Neural cell (in vitro differentiated cells): ENCODE results near the gene PSMC3. TPM values are rescaled to one million over a fixed set of nuclear protein-coding genes. Genes with fewer than 3 reads are reported as not detected.

Source experiments
- H2AFZ ChIP-seq: fragments of 200-600, 300-800 bp; sonication (generic), shearing (Covaris generic); 2 replicates; pipeline ENCODE4 v1.6.0; 2014; ENCODE audit warnings: low read depth, mild to moderate bottlenecking, antibody characterized with exemption, low read length, moderate library complexity
- H3F3A ChIP-seq: fragments of 200-600 bp; shearing (Covaris generic); 2 replicates; pipeline ENCODE4 v1.6.1; 2016; ENCODE audit warnings: mild to moderate bottlenecking, moderate library complexity, mixed read lengths, antibody characterized with exemption, low read length; ENCODE audit not compliant: insufficient read depth, poor library complexity, severe bottlenecking
- H3K27ac ChIP-seq: fragments of 200-600, 300-800 bp; sonication (generic), shearing (Covaris generic); 2 replicates; pipeline ENCODE4 v1.5.1; 2014; ENCODE audit warnings: mild to moderate bottlenecking, low read length, moderate library complexity
- H3K27me3 ChIP-seq: fragments of 300-800, 200-600 bp; sonication (generic), shearing (Covaris generic); 2 replicates; pipeline ENCODE4 v1.6.0; 2014; ENCODE audit warnings: mild to moderate bottlenecking, low read depth, low read length, moderate library complexity; ENCODE audit not compliant: insufficient read depth
- H3K36me3 ChIP-seq: fragments of 300-800, 200-600 bp; sonication (generic), shearing (Covaris generic); 2 replicates; pipeline ENCODE4 v1.5.1; 2014; ENCODE audit warnings: mild to moderate bottlenecking, antibody characterized with exemption, low read length, moderate library complexity; ENCODE audit not compliant: insufficient read depth
- H3K4me2 ChIP-seq: fragments of 300-800, 200-600 bp; sonication (generic), shearing (Covaris generic); 2 replicates; pipeline ENCODE4 v1.6.0; 2014; ENCODE audit warnings: mild to moderate bottlenecking, low read length
- H3K4me3 ChIP-seq: fragments of 300-800, 200-600 bp; sonication (generic), shearing (Covaris generic); 2 replicates; pipeline ENCODE4 v1.5.1; 2014; ENCODE audit warnings: mild to moderate bottlenecking, low read length, moderate library complexity
- H3K79me2 ChIP-seq: fragments of 200-600 bp; shearing (Covaris generic); replicated peaks from 2 replicates; pipeline ENCODE4 v1.6.0; 2014; ENCODE audit warnings: mild to moderate bottlenecking, low read length, moderate library complexity; ENCODE audit not compliant: insufficient read depth
- H3K9ac ChIP-seq: fragments of 300-800, 200-600 bp; sonication (generic), shearing (Covaris generic); 2 replicates; pipeline ENCODE4 v1.6.1; 2016; ENCODE audit warnings: mild to moderate bottlenecking, low read length, mixed read lengths
- H3K9me2 ChIP-seq: fragments of 200-600 bp; shearing (Covaris generic); 2 replicates; pipeline ENCODE4 v1.6.1; 2016; ENCODE audit warnings: mild to moderate bottlenecking, low read length, mixed read lengths; ENCODE audit not compliant: insufficient read depth
- H3K9me3 ChIP-seq: fragments of 200-600, 300-800 bp; sonication (generic), shearing (Covaris generic); 2 replicates; pipeline ENCODE4 v1.6.1; 2016; ENCODE audit warnings: mild to moderate bottlenecking, mixed run types, low read length, moderate library complexity, mixed read lengths
- H4K20me1 ChIP-seq: fragments of 200-600 bp; shearing (Covaris generic); 2 replicates; pipeline ENCODE4 v1.6.1; 2016; ENCODE audit warnings: mild to moderate bottlenecking, mixed run types; ENCODE audit not compliant: insufficient read depth
- EP300 ChIP-seq: fragments of 450-650 bp; conservative IDR thresholded peaks from 2 replicates; pipeline ENCODE4 v1.6.1; 2014; ENCODE audit warnings: antibody characterized with exemption, mild to moderate bottlenecking, moderate library complexity; ENCODE audit not compliant: poor library complexity, severe bottlenecking
- EZH2 ChIP-seq: fragments of 200-600, 300-800 bp; shearing (Covaris generic), sonication (generic); IDR thresholded peaks from 2 replicates; pipeline ENCODE4 v1.6.1; 2014; ENCODE audit warnings: antibody characterized with exemption, low read length, borderline replicate concordance, mild to moderate bottlenecking; ENCODE audit not compliant: insufficient read depth, poor library complexity, severe bottlenecking
- MXI1 ChIP-seq: fragments of 450-650 bp; conservative IDR thresholded peaks from 2 replicates; pipeline ENCODE4 v1.6.1; 2014; ENCODE audit warnings: antibody characterized with exemption, mild to moderate bottlenecking; ENCODE audit not compliant: poor library complexity, severe bottlenecking
- POLR2AphosphoS5 ChIP-seq: IDR thresholded peaks from 2 replicates; pipeline ENCODE4 v1.6.1; 2012
- RAD21 ChIP-seq: fragments of 450-650 bp; conservative IDR thresholded peaks from 2 replicates; pipeline ENCODE4 v1.6.1; 2014; ENCODE audit warnings: antibody characterized with exemption, mild to moderate bottlenecking, moderate library complexity
- SMC3 ChIP-seq: fragments of 450-650 bp; conservative IDR thresholded peaks from 2 replicates; pipeline ENCODE4 v1.6.1; 2014; ENCODE audit warnings: antibody characterized with exemption, mild to moderate bottlenecking, moderate library complexity; ENCODE audit not compliant: poor library complexity
- TAF1 ChIP-seq: IDR thresholded peaks from 2 replicates; pipeline ENCODE4 v1.6.1; 2012; ENCODE audit warnings: low read depth
- polyA plus RNA-seq: library from polyadenylated mRNA; depleted of rRNA; stranded (reverse); fragments of >200 nt; gene quantifications from 2 replicates; pipeline ENCODE4 v1.2.3, GENCODE V29; 2014
- TF ChIP-seq, protein P1 (sequence below): fragments of 450-650 bp; IDR thresholded peaks from 2 replicates; pipeline ENCODE4 v1.5.1; 2014; ENCODE audit warnings: antibody characterized with exemption, mild to moderate bottlenecking, moderate library complexity; ENCODE audit not compliant: poor library complexity, severe bottlenecking
- TF ChIP-seq, protein P2 (sequence below): IDR thresholded peaks from 2 replicates; pipeline ENCODE4 v1.6.1; 2012; ENCODE audit warnings: borderline replicate concordance

Gene PSMC3
- polyA plus RNA-seq, 1 donor from 2014 or later: 157 TPM

- no peak overlapping the region for H3K4me2 ChIP-seq
- no peak overlapping the region for H3K4me3 ChIP-seq
- H2AFZ ChIP-seq: no peak overlapping the region
- no peaks in the 10 kb centered on the region for H3K9me3 ChIP-seq
- TF ChIP-seq EZH2: no peak
- no peaks in the 10 kb centered on the region for H4K20me1 ChIP-seq
- H3K27me3 ChIP-seq: no peaks in the 10 kb centered on the region
- no peaks in the 10 kb centered on the region for H3K36me3 ChIP-seq
- H3K9ac ChIP-seq: no peak overlapping the region
- no peak overlapping the region for H3K27ac ChIP-seq
- no peaks in the 10 kb centered on the region for H3K79me2 ChIP-seq
- no peaks in the 10 kb centered on the region for H3K9me2 ChIP-seq
- no peaks in the 10 kb centered on the region for H3F3A ChIP-seq
Observed at GRCh38 chr11:47403135-47403534, 23.1 kb downstream of the PSMC3 start.

DNA sequence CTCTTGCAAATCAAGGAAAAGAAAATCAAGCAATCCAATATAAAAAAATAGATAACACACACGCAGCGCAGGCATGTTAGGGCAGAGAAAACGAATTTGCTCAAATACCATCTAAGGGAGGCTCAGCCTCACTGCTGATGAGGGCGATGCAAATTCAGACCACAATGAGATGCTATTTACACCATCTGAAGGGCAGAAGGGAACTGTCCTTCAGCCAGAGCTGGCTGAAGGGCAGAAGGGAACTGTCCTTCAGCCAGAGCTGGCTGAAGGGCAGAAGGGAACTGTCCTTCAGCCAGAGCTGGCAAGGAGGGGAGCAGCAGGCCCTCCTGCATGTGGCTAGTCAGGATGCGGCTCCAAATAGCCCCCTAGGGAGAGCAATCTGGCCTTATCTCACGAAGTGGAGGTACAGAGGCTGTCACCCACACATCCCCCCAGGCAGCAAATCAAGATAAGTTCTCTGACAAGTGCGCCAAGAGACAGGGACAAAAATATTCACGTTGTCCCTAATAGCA is 25.4 kb downstream of the PSMC3 start:
- Histone ChIP-seq H3K27ac (no peak overlapping the region), H3K9me2 (no peaks in the 10 kb centered on the region), H3K36me3 (no peaks in the 10 kb centered on the region), H4K20me1 (no peaks in the 10 kb centered on the region), H3K9me3 (no peaks in the 10 kb centered on the region), H3K9ac (no peak overlapping the region), H2AFZ (peak overlapping the region; percentile 32), H3K4me3 (no peak overlapping the region), H3K79me2 (no peaks in the 10 kb centered on the region), H3F3A (no peaks in the 10 kb centered on the region), H3K4me2 (no peak overlapping the region), H3K27me3 (no peaks in the 10 kb centered on the region)
- TF ChIP-seq EZH2: no peak
- no peak for TF ChIP-seq EP300
- TF ChIP-seq RAD21: no peak
- TF ChIP-seq, protein P1, sequence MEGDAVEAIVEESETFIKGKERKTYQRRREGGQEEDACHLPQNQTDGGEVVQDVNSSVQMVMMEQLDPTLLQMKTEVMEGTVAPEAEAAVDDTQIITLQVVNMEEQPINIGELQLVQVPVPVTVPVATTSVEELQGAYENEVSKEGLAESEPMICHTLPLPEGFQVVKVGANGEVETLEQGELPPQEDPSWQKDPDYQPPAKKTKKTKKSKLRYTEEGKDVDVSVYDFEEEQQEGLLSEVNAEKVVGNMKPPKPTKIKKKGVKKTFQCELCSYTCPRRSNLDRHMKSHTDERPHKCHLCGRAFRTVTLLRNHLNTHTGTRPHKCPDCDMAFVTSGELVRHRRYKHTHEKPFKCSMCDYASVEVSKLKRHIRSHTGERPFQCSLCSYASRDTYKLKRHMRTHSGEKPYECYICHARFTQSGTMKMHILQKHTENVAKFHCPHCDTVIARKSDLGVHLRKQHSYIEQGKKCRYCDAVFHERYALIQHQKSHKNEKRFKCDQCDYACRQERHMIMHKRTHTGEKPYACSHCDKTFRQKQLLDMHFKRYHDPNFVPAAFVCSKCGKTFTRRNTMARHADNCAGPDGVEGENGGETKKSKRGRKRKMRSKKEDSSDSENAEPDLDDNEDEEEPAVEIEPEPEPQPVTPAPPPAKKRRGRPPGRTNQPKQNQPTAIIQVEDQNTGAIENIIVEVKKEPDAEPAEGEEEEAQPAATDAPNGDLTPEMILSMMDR: no peak
- no peak for TF ChIP-seq TAF1
- no peak for TF ChIP-seq MXI1
- no peak for TF ChIP-seq SMC3
- TF ChIP-seq POLR2AphosphoS5: no peak
- TF ChIP-seq, protein P2, sequence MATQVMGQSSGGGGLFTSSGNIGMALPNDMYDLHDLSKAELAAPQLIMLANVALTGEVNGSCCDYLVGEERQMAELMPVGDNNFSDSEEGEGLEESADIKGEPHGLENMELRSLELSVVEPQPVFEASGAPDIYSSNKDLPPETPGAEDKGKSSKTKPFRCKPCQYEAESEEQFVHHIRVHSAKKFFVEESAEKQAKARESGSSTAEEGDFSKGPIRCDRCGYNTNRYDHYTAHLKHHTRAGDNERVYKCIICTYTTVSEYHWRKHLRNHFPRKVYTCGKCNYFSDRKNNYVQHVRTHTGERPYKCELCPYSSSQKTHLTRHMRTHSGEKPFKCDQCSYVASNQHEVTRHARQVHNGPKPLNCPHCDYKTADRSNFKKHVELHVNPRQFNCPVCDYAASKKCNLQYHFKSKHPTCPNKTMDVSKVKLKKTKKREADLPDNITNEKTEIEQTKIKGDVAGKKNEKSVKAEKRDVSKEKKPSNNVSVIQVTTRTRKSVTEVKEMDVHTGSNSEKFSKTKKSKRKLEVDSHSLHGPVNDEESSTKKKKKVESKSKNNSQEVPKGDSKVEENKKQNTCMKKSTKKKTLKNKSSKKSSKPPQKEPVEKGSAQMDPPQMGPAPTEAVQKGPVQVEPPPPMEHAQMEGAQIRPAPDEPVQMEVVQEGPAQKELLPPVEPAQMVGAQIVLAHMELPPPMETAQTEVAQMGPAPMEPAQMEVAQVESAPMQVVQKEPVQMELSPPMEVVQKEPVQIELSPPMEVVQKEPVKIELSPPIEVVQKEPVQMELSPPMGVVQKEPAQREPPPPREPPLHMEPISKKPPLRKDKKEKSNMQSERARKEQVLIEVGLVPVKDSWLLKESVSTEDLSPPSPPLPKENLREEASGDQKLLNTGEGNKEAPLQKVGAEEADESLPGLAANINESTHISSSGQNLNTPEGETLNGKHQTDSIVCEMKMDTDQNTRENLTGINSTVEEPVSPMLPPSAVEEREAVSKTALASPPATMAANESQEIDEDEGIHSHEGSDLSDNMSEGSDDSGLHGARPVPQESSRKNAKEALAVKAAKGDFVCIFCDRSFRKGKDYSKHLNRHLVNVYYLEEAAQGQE: no peak
